ENCODE data around the gene POU2AF3.

The POU2AF3 gene

DNA sequence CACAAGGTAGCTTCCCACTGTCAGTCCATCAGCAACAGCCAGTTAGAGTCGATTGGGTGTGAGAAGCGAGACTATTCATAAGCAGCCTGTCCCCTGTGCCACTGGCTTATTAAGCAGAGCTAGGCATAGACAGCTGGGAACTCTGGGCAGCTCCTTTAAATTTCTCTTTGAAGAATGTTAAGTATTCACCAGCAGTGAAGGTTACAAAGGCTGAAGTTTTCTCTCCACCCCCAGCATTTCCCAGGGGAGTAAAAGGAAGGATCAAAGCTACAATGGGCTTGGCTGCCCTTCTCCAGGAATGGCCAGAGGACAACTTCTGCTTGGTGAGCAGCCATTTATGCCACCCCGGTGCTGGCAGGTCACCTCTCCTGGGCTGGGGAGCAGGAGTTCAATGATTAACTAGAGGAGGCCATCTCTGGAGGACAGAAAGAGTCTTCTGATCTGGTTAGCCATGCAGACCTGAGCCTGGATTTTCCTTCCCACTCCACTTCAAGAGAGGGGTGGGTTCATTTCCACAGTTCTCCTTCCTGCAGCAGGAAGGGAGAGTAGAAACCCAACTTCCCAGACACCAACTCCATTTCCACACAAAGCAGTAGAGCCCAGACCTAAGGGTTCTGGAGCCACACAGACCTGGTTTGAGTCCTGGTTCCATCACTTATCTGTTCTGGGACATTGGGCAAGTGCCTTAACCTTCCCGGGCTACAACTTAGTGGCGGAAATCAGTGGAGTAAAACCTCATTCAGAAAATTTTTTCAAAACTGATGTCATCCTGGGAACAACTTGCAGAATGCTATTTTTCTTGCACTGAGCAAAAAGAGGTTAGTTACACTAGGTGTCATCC lies 22.6 kb downstream of the POU2AF3 start:
- no peak for DNase-seq (ENCODE audit: low read depth)
- no peak overlapping the region for H3K4me3 ChIP-seq (ENCODE audit: low read depth, low read length)
- TF ChIP-seq, protein P1, sequence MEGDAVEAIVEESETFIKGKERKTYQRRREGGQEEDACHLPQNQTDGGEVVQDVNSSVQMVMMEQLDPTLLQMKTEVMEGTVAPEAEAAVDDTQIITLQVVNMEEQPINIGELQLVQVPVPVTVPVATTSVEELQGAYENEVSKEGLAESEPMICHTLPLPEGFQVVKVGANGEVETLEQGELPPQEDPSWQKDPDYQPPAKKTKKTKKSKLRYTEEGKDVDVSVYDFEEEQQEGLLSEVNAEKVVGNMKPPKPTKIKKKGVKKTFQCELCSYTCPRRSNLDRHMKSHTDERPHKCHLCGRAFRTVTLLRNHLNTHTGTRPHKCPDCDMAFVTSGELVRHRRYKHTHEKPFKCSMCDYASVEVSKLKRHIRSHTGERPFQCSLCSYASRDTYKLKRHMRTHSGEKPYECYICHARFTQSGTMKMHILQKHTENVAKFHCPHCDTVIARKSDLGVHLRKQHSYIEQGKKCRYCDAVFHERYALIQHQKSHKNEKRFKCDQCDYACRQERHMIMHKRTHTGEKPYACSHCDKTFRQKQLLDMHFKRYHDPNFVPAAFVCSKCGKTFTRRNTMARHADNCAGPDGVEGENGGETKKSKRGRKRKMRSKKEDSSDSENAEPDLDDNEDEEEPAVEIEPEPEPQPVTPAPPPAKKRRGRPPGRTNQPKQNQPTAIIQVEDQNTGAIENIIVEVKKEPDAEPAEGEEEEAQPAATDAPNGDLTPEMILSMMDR (IDR thresholded peaks at IDR 0.05; ENCODE audit: low read depth, low read length, missing control alignments): no peak

GRCh38 chr11:111322534-111322933 lies 24.2 kb downstream of the POU2AF3 start:
- DNase-seq (ENCODE audit: low read depth): no peak
- TF ChIP-seq, protein P1 (IDR thresholded peaks at IDR 0.05; ENCODE audit: low read depth, low read length, missing control alignments): no peak
- no peak overlapping the region for H3K4me3 ChIP-seq (ENCODE audit: low read depth, low read length)

- DNase-seq (ENCODE audit: low read depth): no peak
- H3K4me3 ChIP-seq (ENCODE audit: low read depth, low read length): no peak overlapping the region
- TF ChIP-seq, protein P1 (IDR thresholded peaks at IDR 0.05; ENCODE audit: low read depth, low read length, missing control alignments): no peak
Measured at GRCh38 chr11:111324277-111324720, 26.0 kb downstream of the POU2AF3 start.

- TF ChIP-seq, protein P1 (IDR thresholded peaks at IDR 0.05; ENCODE audit: low read depth, low read length, missing control alignments): no peak
- H3K4me3 ChIP-seq (ENCODE audit: low read depth, low read length): no peak overlapping the region
- DNase-seq (ENCODE audit: low read depth): no peak
Measured at GRCh38 chr11:111325259-111325658, 26.9 kb downstream of the POU2AF3 start.

DNA sequence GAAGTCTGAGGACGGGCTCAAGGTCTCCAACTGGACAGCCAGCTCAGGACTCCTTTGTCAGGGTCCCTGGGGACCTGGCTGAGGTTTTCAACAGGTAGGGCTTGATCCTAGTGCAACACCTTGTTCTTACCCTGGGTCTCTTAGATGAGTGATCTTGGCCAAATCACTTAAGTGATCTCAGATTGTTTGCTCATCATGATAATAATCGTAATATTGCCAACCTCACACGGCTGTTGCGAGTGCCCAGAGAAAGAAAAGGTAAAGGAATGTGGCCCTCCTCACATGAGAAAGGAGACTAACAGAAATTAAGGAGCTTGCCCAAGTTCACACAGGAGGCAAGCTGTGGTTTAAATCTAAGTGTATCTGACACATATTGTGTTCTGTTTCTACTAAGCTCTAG lies 28.5 kb downstream of the POU2AF3 start:
- TF ChIP-seq, protein P1 (IDR thresholded peaks at IDR 0.05; ENCODE audit: low read depth, low read length, missing control alignments): no peak
- DNase-seq (ENCODE audit: low read depth): no peak
- no peak overlapping the region for H3K4me3 ChIP-seq (ENCODE audit: low read depth, low read length)

DNA sequence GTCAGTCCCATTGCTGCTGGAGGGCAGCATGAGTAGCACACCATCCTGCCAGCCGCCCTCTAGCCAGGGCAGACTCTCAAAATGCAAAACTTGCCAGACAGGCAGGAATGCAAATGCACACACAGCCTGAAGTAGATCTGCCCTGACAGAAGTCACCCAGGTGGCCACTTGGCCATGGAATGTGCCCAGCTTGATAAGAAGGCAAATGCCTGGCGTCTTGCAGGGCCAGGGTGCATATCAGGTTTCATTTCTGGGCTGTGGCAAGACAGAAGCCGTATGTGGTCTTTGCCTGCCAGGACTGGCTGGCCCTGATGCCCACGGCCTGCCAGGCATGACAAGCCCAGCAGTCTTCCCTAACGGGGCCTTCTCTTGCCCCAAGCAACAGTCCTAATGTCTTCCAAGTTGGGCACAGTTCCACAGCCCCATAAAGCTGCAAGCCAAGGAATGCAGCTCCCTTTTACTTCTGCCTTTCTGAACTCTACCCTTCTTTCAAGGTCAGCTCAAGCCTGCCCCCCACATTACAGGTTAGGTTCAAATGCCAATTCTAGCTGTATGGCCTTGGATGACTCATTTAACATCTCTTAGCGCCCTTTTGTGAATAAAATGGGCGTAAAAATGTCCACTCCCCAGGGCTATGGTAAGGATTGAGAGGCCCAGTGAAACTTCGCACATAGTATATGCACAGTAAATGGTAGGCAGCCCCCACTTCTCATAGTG lies 29.7 kb downstream of the POU2AF3 start:
- no peak overlapping the region for H3K4me3 ChIP-seq (ENCODE audit: low read depth, low read length)
- TF ChIP-seq, protein P1 (IDR thresholded peaks at IDR 0.05; ENCODE audit: low read depth, low read length, missing control alignments): no peak
- DNase-seq (ENCODE audit: low read depth): no peak
